ENCODE data around the gene A4GALT. TPM values are rescaled to one million over a fixed set of nuclear protein-coding genes. Genes with fewer than 3 reads are reported as not detected.
A peak's percentile ranks its signal among the peaks of the same experiment; 100 is the strongest.

Gene A4GALT
- total RNA-seq, 5 donors from 2014 or later (not counting 1 experiment from before 2014, with no cell fraction given) = 0.26 to 0.60 (median 0.46) TPM; not detected in 2

GRCh38 chr22:42716649-42717127, 4.0 kb downstream of the A4GALT start:
- H3K4me3 Mint-ChIP-seq = no peak overlapping the region
- peaks cover 51 to 61% of the 10 kb centered on the region in 2 donors for H3K27me3 Mint-ChIP-seq
- H3K9me3 Mint-ChIP-seq = no peaks in the 10 kb centered on the region
- H3K27ac Mint-ChIP-seq = no peak overlapping the region
- ChIA-PET CTCF (no interaction called here), POLR2A (no interaction called here)
- DNase-seq = peak in 1 of 35 experiments; percentile 12
- Histone ChIP-seq H3K4me1 (ENCODE audit: control insufficient read depth in 1 of 2, extremely low read depth in 1 of 2, insufficient read depth in 2 of 2, low read length in 2 of 2) (peaks cover 4 to 12% of the 10 kb centered on the region in 2 experiments), H3K27ac (ENCODE audit: low read length) (no peak overlapping the region), H3K36me3 (ENCODE audit: control insufficient read depth in 2 of 2, extremely low read depth in 1 of 2, insufficient read depth in 1 of 2, low read length in 1 of 2) (no peaks in the 10 kb centered on the region), H3K4me3 (ENCODE audit: control insufficient read depth in 1 of 2, extremely low read depth in 1 of 2, low read length in 1 of 2) (no peak overlapping the region), H3K27me3 (replicated peaks in 1 of 2; ENCODE audit: control insufficient read depth in 2 of 2, extremely low read depth in 1 of 2, insufficient read depth in 2 of 2, low read length in 1 of 2) (peaks cover 17 to 76% of the 10 kb centered on the region in 2 experiments), H3K9me3 (no peaks in the 10 kb centered on the region)
- 53% methylated on average over 5 of the region's 5 CpGs for WGBS (ENCODE audit: insufficient coverage)
- H3K4me1 Mint-ChIP-seq = peaks cover 14 to 23% (median 18%) of the 10 kb centered on the region in 3 donors
- H3K36me3 Mint-ChIP-seq = no peaks in the 10 kb centered on the region
- no peak for ATAC-seq (replicated peaks in 1 of 4)

- Histone ChIP-seq H3K27ac (ENCODE audit: low read length) (no peak overlapping the region), H3K4me3 (ENCODE audit: control insufficient read depth in 1 of 2, extremely low read depth in 1 of 2, low read length in 1 of 2) (no peak overlapping the region), H3K36me3 (ENCODE audit: control insufficient read depth in 2 of 2, extremely low read depth in 1 of 2, insufficient read depth in 1 of 2, low read length in 1 of 2) (no peaks in the 10 kb centered on the region), H3K9me3 (no peaks in the 10 kb centered on the region), H3K4me1 (ENCODE audit: control insufficient read depth in 1 of 2, extremely low read depth in 1 of 2, insufficient read depth in 2 of 2, low read length in 2 of 2) (peaks cover 4 to 12% of the 10 kb centered on the region in 2 experiments), H3K27me3 (replicated peaks in 1 of 2; ENCODE audit: control insufficient read depth in 2 of 2, extremely low read depth in 1 of 2, insufficient read depth in 2 of 2, low read length in 1 of 2) (peaks cover 14 to 72% of the 10 kb centered on the region in 2 experiments)
- Mint-ChIP-seq H3K4me3 (no peak overlapping the region), H3K36me3 (no peaks in the 10 kb centered on the region), H3K27ac (no peak overlapping the region), H3K27me3 (peaks cover 47 to 59% of the 10 kb centered on the region in 2 donors), H3K4me1 (peaks cover 11 to 19% (median 13%) of the 10 kb centered on the region in 3 donors), H3K9me3 (no peaks in the 10 kb centered on the region)
- CTCF ChIA-PET = no interaction called here
- WGBS (ENCODE audit: insufficient coverage) = 78% methylated on average over 3 of the region's 6 CpGs
- POLR2A ChIA-PET = no interaction called here
- ATAC-seq (replicated peaks in 1 of 4) = no peak
- DNase-seq = no peak
These were observed 4.4 kb downstream of the A4GALT start for GRCh38 chr22:42716221-42716620.

DNA sequence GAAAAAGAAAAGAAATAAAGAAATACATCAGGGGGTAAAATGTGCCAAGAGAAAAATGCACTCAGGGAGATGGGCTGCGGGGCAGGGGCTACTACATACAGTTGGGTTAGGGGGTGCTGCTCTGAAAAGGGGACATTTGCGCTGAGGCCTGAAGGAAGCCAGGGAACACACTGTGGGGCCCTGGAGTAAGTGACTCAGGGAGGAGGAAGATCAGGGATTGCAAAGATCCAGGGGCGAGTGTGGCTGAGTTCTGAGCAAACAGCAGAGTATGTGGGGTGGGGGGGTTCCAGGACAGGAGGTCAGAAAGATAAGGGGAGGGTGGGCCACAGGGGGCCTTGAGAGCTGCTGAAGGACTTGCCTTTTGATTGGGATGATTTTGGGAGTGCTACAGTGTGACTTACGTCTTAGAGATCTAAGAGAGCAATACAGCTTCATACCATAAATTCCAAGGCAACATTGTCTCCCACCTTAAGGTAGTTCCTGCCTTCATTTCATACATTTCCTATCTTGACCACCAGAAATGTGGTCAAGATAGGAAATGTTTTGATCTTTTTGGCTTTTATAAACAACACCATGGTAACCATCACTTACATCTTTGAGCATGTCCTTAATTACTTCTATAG, 5.8 kb downstream of the A4GALT start:
- Mint-ChIP-seq H3K4me1 (peaks cover 8 to 16% (median 10%) of the 10 kb centered on the region in 3 donors), H3K9me3 (peaks cover 0 to 2% (median 2%) of the 10 kb centered on the region in 3 donors), H3K27me3 (peaks cover 45 to 62% of the 10 kb centered on the region in 2 donors), H3K27ac (no peak overlapping the region), H3K4me3 (no peak overlapping the region), H3K36me3 (peaks cover under 1% of the 10 kb centered on the region)
- Histone ChIP-seq H3K27me3 (replicated peaks in 1 of 2; ENCODE audit: control insufficient read depth in 2 of 2, extremely low read depth in 1 of 2, insufficient read depth in 2 of 2, low read length in 1 of 2) (peaks cover 12 to 73% of the 10 kb centered on the region in 2 experiments), H3K4me3 (ENCODE audit: control insufficient read depth in 1 of 2, extremely low read depth in 1 of 2, low read length in 1 of 2) (no peak overlapping the region), H3K36me3 (ENCODE audit: control insufficient read depth in 2 of 2, extremely low read depth in 1 of 2, insufficient read depth in 1 of 2, low read length in 1 of 2) (no peaks in the 10 kb centered on the region), H3K4me1 (ENCODE audit: control insufficient read depth in 1 of 2, extremely low read depth in 1 of 2, insufficient read depth in 2 of 2, low read length in 2 of 2) (peaks cover 3 to 5% of the 10 kb centered on the region in 2 experiments), H3K27ac (ENCODE audit: low read length) (no peak overlapping the region), H3K9me3 (no peaks in the 10 kb centered on the region)
- WGBS (ENCODE audit: insufficient coverage) = 86% methylated on average over 3 of the region's 4 CpGs
- DNase-seq = no peak
- ChIA-PET CTCF (no interaction called here), POLR2A (no interaction called here)
- ATAC-seq (replicated peaks in 1 of 4) = no peak

DNA sequence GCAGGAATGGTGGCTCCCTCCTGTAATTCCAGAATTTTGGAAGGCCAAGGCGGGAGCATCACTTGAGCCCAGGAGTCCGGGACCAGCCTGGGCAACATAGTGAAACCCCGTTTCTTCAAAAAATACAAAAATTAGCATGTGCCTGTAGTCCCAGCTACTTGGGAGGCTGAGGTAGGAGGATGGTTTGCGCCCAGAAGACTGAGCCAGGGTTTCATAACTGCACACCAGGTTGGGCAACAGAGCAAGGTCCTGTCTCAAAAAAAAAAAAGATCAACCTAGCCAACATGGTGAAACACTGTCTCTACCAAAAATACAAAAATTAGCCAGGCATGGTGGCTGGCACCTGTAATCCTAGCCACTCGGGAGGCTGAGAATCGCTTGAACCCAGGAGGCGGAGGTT, 6.4 kb downstream of the A4GALT start:
- H3K4me3 ChIP-seq (ENCODE audit: control insufficient read depth in 1 of 2, extremely low read depth in 1 of 2, low read length in 1 of 2) = no peak overlapping the region
- H3K9me3 ChIP-seq = no peaks in the 10 kb centered on the region
- H3K27me3 ChIP-seq (replicated peaks in 1 of 2; ENCODE audit: control insufficient read depth in 2 of 2, extremely low read depth in 1 of 2, insufficient read depth in 2 of 2, low read length in 1 of 2) = peaks cover 8 to 70% of the 10 kb centered on the region in 2 experiments
- Mint-ChIP-seq H3K27me3 (peaks cover 41 to 56% of the 10 kb centered on the region in 2 donors), H3K36me3 (peaks cover 2% of the 10 kb centered on the region), H3K9me3 (peaks cover 0 to 5% (median 5%) of the 10 kb centered on the region in 3 donors), H3K4me3 (no peak overlapping the region), H3K4me1 (peaks cover 3 to 10% (median 5%) of the 10 kb centered on the region in 3 donors), H3K27ac (no peak overlapping the region)
- no peaks in the 10 kb centered on the region for H3K36me3 ChIP-seq (ENCODE audit: control insufficient read depth in 2 of 2, extremely low read depth in 1 of 2, insufficient read depth in 1 of 2, low read length in 1 of 2)
- H3K27ac ChIP-seq (ENCODE audit: low read length) = no peak overlapping the region
- POLR2A ChIA-PET = no interaction called here
- ATAC-seq (replicated peaks in 1 of 4) (no peak), DNase-seq (no peak)
- CTCF ChIA-PET = no interaction called here
- 100% methylated on average over 3 of the region's 7 CpGs for WGBS (ENCODE audit: insufficient coverage)
- no peaks in the 10 kb centered on the region for H3K4me1 ChIP-seq (ENCODE audit: control insufficient read depth in 1 of 2, extremely low read depth in 1 of 2, insufficient read depth in 2 of 2, low read length in 2 of 2)

DNA sequence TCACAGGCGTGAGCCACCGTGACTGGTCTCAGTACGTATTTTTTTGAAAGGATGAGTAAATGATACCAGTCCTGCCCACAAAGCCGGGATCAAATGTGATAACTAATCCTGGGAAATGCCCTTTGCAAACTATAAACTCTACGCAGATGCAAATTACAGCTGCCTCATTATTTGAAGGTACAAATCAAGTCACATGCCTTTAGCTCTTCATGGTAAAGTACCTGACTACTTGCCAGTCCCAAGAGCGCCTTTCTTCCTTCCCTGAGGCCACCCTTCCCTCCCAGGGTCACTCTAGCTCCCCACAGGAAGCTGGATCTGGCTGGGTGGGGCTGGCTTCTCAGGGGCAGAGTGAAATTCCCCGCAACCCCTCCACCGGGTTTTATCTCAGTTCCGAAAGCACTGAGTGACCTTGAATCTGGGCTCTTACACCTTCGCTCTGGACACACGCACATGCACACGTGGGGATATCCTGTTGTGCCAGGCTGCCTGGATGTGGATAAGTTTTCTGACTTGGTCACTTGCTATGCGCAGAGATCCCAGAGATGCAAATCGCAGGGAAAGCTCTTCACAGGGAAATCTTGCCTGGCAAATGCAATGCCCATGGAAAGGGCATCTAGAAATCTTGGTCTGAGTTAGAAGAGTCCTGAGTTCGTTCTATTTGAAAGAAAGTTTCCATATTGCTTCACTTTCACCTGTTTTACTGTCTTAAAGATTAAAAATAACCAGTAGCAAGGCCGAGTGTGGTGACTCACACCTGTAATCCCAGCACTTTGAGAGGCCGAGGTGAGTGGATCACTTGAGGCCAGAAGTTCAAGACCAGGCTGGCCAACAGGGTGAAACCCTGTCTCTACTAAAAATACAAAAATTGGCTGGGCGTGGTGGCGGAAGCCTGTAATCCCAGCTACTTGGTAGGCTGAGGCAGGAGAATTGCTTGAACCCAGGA, 8.5 kb downstream of the A4GALT start:
- Histone ChIP-seq H3K27ac (ENCODE audit: low read length) (no peak overlapping the region), H3K4me1 (ENCODE audit: control insufficient read depth in 1 of 2, extremely low read depth in 1 of 2, insufficient read depth in 2 of 2, low read length in 2 of 2) (no peaks in the 10 kb centered on the region), H3K4me3 (ENCODE audit: control insufficient read depth in 1 of 2, extremely low read depth in 1 of 2, low read length in 1 of 2) (no peak overlapping the region), H3K36me3 (ENCODE audit: control insufficient read depth in 2 of 2, extremely low read depth in 1 of 2, insufficient read depth in 1 of 2, low read length in 1 of 2) (no peaks in the 10 kb centered on the region), H3K27me3 (replicated peaks in 1 of 2; ENCODE audit: control insufficient read depth in 2 of 2, extremely low read depth in 1 of 2, insufficient read depth in 2 of 2, low read length in 1 of 2) (peaks cover 0 to 59% of the 10 kb centered on the region in 2 experiments), H3K9me3 (no peaks in the 10 kb centered on the region)
- ATAC-seq (replicated peaks in 1 of 4) (no peak), DNase-seq (no peak)
- Mint-ChIP-seq H3K4me3 (no peak overlapping the region), H3K27ac (no peak overlapping the region), H3K4me1 (no peaks in the 10 kb centered on the region), H3K27me3 (peaks cover 29 to 42% of the 10 kb centered on the region in 2 donors), H3K9me3 (peaks cover 3 to 11% (median 7%) of the 10 kb centered on the region in 3 donors), H3K36me3 (peaks cover 2% of the 10 kb centered on the region)
- POLR2A ChIA-PET = no interaction called here
- 76% methylated on average over 13 of the region's 19 CpGs for WGBS (ENCODE audit: insufficient coverage)
- CTCF ChIA-PET = no interaction called here

DNA sequence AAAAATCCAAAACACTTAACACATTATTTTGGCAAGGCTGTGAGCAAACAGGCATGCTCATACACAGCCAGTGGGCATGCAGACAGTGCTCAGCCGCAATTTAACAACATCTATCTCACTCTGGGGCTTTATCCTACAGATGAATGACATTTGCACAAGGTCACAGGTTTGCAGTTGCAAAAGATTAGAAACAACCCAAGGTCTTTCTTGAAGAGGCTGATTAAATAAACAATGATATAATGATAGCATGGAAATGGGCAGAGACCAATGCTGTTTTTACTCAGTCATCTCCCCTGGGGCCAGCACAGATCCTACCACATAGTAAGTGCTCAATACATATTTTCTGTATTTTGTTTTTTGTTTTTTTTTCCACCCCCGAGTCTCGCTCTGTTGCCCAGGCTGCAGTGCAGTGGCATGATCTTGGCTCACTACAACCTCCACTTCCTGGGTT, 9.4 kb downstream of the A4GALT start:
- H3K27me3 Mint-ChIP-seq = peaks cover 23 to 33% of the 10 kb centered on the region in 2 donors
- Histone ChIP-seq H3K4me3 (ENCODE audit: control insufficient read depth in 1 of 2, extremely low read depth in 1 of 2, low read length in 1 of 2) (no peak overlapping the region), H3K27me3 (replicated peaks in 1 of 2; ENCODE audit: control insufficient read depth in 2 of 2, extremely low read depth in 1 of 2, insufficient read depth in 2 of 2, low read length in 1 of 2) (peaks cover 0 to 51% of the 10 kb centered on the region in 2 experiments), H3K4me1 (ENCODE audit: control insufficient read depth in 1 of 2, extremely low read depth in 1 of 2, insufficient read depth in 2 of 2, low read length in 2 of 2) (no peaks in the 10 kb centered on the region), H3K36me3 (ENCODE audit: control insufficient read depth in 2 of 2, extremely low read depth in 1 of 2, insufficient read depth in 1 of 2, low read length in 1 of 2) (no peaks in the 10 kb centered on the region), H3K27ac (ENCODE audit: low read length) (no peak overlapping the region), H3K9me3 (no peaks in the 10 kb centered on the region)
- peaks cover 2% of the 10 kb centered on the region for H3K36me3 Mint-ChIP-seq
- ATAC-seq (replicated peaks in 1 of 4) (no peak), DNase-seq (no peak)
- ChIA-PET POLR2A (no interaction called here), CTCF (no interaction called here)
- no peak overlapping the region for H3K4me3 Mint-ChIP-seq
- no peaks in the 10 kb centered on the region for H3K4me1 Mint-ChIP-seq
- 80% methylated on average over 1 of the region's 3 CpGs for WGBS (ENCODE audit: insufficient coverage)
- peaks cover 3 to 11% (median 7%) of the 10 kb centered on the region in 3 donors for H3K9me3 Mint-ChIP-seq
- H3K27ac Mint-ChIP-seq = no peak overlapping the region

Data from T-cell (primary cell).